ENCODE results near the gene ANKRD53. TPM values are rescaled to one million over a fixed set of nuclear protein-coding genes. Genes with fewer than 3 reads are reported as not detected.
"Not testable (repeated sequence)": the region's sequence is repeated elsewhere in the genome, so short reads cannot be mapped to it uniquely, and the experiment has no call there.

Gene ANKRD53
- total RNA-seq, 1 experiment from 2014 or later, result not detected

- ATAC-seq; H3K9ac ChIP-seq (ENCODE audit: low read length); H3K79me2 ChIP-seq (ENCODE audit: insufficient read depth, low read length); CTCF ChIA-PET; RAD21 ChIA-PET (ENCODE audit: low non-redundant PET in 1 of 2, low total read pairs in 2 of 2, uncharacterized antibody in 2 of 2, unreplicated experiment in 2 of 2); H3K27ac ChIP-seq (ENCODE audit: low read depth, low read length); H3K4me3 ChIP-seq (replicated peaks in 1 of 2; ENCODE audit: low read depth in 1 of 2, low read length in 2 of 2); DNase-seq (ENCODE audit: low read depth, low spot score); H2AFZ ChIP-seq (ENCODE audit: low read depth, low read length, poor library complexity, severe bottlenecking); H3K9me2 ChIP-seq (ENCODE audit: insufficient read depth); H4K20me1 ChIP-seq (ENCODE audit: insufficient read depth); BruUV-seq (replicated peaks); intact Hi-C loops (cut with micrococcal nuclease); H3K36me3 ChIP-seq (ENCODE audit: control insufficient read depth in 1 of 2, insufficient read depth in 2 of 2, low read length in 2 of 2); H3K27me3 ChIP-seq (ENCODE audit: insufficient read depth, low read length); H3K9me3 ChIP-seq (ENCODE audit: control insufficient read depth in 1 of 2, insufficient read depth in 1 of 2, low read depth in 1 of 2, low read length in 2 of 2); H3K4me2 ChIP-seq (ENCODE audit: low read length); POLR2A ChIA-PET: not testable (repeated sequence)
- peaks cover 7 to 22% of the 10 kb centered on the region in 2 experiments; a peak in 3 of 4 replicates for H3K4me1 ChIP-seq (ENCODE audit: control insufficient read depth in 1 of 2, insufficient read depth in 2 of 2, low read length in 2 of 2)
These were observed 21.5 kb downstream of the ANKRD53 start for GRCh38 chr2:70999931-71000330.

- POLR2A ChIA-PET, result no interaction called here
- Histone ChIP-seq H2AFZ (ENCODE audit: low read depth, low read length, poor library complexity, severe bottlenecking) (peak overlapping the region; percentile 55), H3K4me3 (replicated peaks in 1 of 2; ENCODE audit: low read depth in 1 of 2, low read length in 2 of 2) (peak overlapping the region; percentile 59 to 60), H3K9me2 (ENCODE audit: insufficient read depth) (no peaks in the 10 kb centered on the region), H3K27ac (ENCODE audit: low read depth, low read length) (peak overlapping the region; percentile 15; the same call in 1 of the 2 replicates), H3K9me3 (ENCODE audit: control insufficient read depth in 1 of 2, insufficient read depth in 1 of 2, low read depth in 1 of 2, low read length in 2 of 2) (no peaks in the 10 kb centered on the region), H3K9ac (ENCODE audit: low read length) (peak overlapping the region; percentile 48), H3K79me2 (ENCODE audit: insufficient read depth, low read length) (no peaks in the 10 kb centered on the region), H3K4me2 (ENCODE audit: low read length) (peak overlapping the region; percentile 75), H3K27me3 (ENCODE audit: insufficient read depth, low read length) (no peaks in the 10 kb centered on the region), H4K20me1 (ENCODE audit: insufficient read depth) (no peaks in the 10 kb centered on the region), H3K36me3 (ENCODE audit: control insufficient read depth in 1 of 2, insufficient read depth in 2 of 2, low read length in 2 of 2) (no peaks in the 10 kb centered on the region), H3K4me1 (ENCODE audit: control insufficient read depth in 1 of 2, insufficient read depth in 2 of 2, low read length in 2 of 2) (peaks cover 3 to 13% of the 10 kb centered on the region in 2 experiments; a peak in 3 of 4 replicates)
- CTCF ChIA-PET, result interaction anchor here (0.6 to 1.5 kb wide), 9 partner anchors 9 to 124 kb away, joined by 3 to 7 read pairs (median 3); partner anchors contain the start of genes ANKRD53 and NAGK
- ATAC-seq (peak; percentile 96), DNase-seq (ENCODE audit: low read depth, low spot score) (peak; percentile 51)
- intact Hi-C loops (cut with micrococcal nuclease), result no loop called here
- TSS peak; percentile 58 for BruUV-seq (replicated peaks)
- RAD21 ChIA-PET (ENCODE audit: low non-redundant PET in 1 of 2, low total read pairs in 2 of 2, uncharacterized antibody in 2 of 2, unreplicated experiment in 2 of 2), result no interaction called here
- TF ChIP-seq REST (IDR thresholded peaks at IDR 0.05; ENCODE audit: low read depth) (no peak), ATF3 (IDR thresholded peaks at IDR 0.05) (no peak), ZFX (IDR thresholded peaks at IDR 0.05) (no peak), SIN3A (IDR thresholded peaks at IDR 0.05; ENCODE audit: low read depth) (no peak), POLR2A (IDR thresholded peaks at IDR 0.05; ENCODE audit: borderline replicate concordance, extremely low read depth, insufficient read depth, insufficient read length) (no peak), SP1 (IDR thresholded peaks at IDR 0.05; ENCODE audit: low read depth) (no peak), EZH2phosphoT487 (IDR thresholded peaks at IDR 0.05; ENCODE audit: borderline replicate concordance) (no peak), TCF7L2 (IDR thresholded peaks at IDR 0.05; ENCODE audit: borderline replicate concordance, extremely low read depth, insufficient read depth, insufficient read length) (no peak), FOSL1 (IDR thresholded peaks at IDR 0.05; ENCODE audit: low read depth) (no peak), SRF (IDR thresholded peaks at IDR 0.05; ENCODE audit: low read depth) (no peak), POLR2AphosphoS5 (IDR thresholded peaks at IDR 0.05; ENCODE audit: low read depth, low read length) (peak; percentile 81), MAX (IDR thresholded peaks at IDR 0.05) (no peak), CEBPB (IDR thresholded peaks at IDR 0.05; ENCODE audit: low read depth) (no peak), JUND (IDR thresholded peaks at IDR 0.05) (no peak)
These were observed 22.6 kb downstream of the ANKRD53 start for GRCh38 chr2:71000780-71001591.

Data from HCT116 (cell line).